Astrocyte of the cerebellum (primary cell): ENCODE results near the gene IFT88.

Source experiments
- DNase-seq: peaks from one replicate; pipeline ENCODE4 v3.0.0-alpha.2; 2011; ENCODE audit warnings: low read depth
- H3K4me3 ChIP-seq: 2 replicates; pipeline ENCODE4 v1.5.1; 2011; ENCODE audit warnings: mild to moderate bottlenecking, low read depth, low read length, moderate library complexity
- CTCF ChIP-seq: IDR thresholded peaks from 2 replicates; pipeline ENCODE4 v1.5.1; 2012; ENCODE audit warnings: low read length, low read depth, moderate library complexity, mild to moderate bottlenecking; ENCODE audit errors: missing control alignments
- in situ Hi-C: cut with HindIII; loops from 2 replicates; pipeline ENCODE4 v1.10.0; 2017; ENCODE audit warnings: low sequenced_read_pairs

The IFT88 gene

GRCh38 chr13:20666948-20667347 lies 100.0 kb downstream of the IFT88 start:
- no peak overlapping the region for H3K4me3 ChIP-seq
- DNase-seq: no peak
- no peak for TF ChIP-seq CTCF
- in situ Hi-C loops: loop anchor here (10.0 kb wide), 1 partner anchor 82 kb away; no protein-coding TSS in a partner anchor

- no peak overlapping the region for H3K4me3 ChIP-seq
- no peak for TF ChIP-seq CTCF
- no peak for DNase-seq
- in situ Hi-C loops: loop anchor here (10.0 kb wide), 1 partner anchor 83 kb away; no protein-coding TSS in a partner anchor
Observed at GRCh38 chr13:20667857-20668437, 101.0 kb downstream of the IFT88 start.

GRCh38 chr13:20669162-20669561 lies 102.2 kb downstream of the IFT88 start:
- DNase-seq: no peak
- in situ Hi-C loops: loop anchor here (10.0 kb wide), 1 partner anchor 84 kb away; no protein-coding TSS in a partner anchor
- no peak for TF ChIP-seq CTCF
- H3K4me3 ChIP-seq: no peak overlapping the region

- TF ChIP-seq CTCF: no peak
- H3K4me3 ChIP-seq: no peak overlapping the region
- DNase-seq: no peak
- in situ Hi-C loops: no loop called here
Observed at GRCh38 chr13:20671789-20672188, 104.8 kb downstream of the IFT88 start.

GRCh38 chr13:20672772-20673171 lies 105.8 kb downstream of the IFT88 start:
- in situ Hi-C loops: no loop called here
- TF ChIP-seq CTCF: no peak
- no peak for DNase-seq
- H3K4me3 ChIP-seq: no peak overlapping the region

- H3K4me3 ChIP-seq: no peak overlapping the region
- DNase-seq: no peak
- TF ChIP-seq CTCF: no peak
- in situ Hi-C loops: no loop called here
Observed at GRCh38 chr13:20673715-20674114, 106.8 kb downstream of the IFT88 start.
